Activated CD4-positive, alpha-beta memory T cell treated with anti-CD3 and anti-CD28 coated beads, Interleukin-2, amount 10 ng/mL, durations not matched to agents 7 days and 5 days (primary cell): ENCODE data around the gene CD207. TPM values are rescaled to one million over a fixed set of nuclear protein-coding genes. Genes with fewer than 3 reads are reported as not detected.

Experiments
- CTCF ChIA-PET: fragments of 350-600 bp; sonication (Branson Sonifier 250); formaldehyde crosslinking; loops from one replicate; lab custom pipeline; 2021; ENCODE audit warnings: antibody characterized with exemption, inconsistent platforms; lab: Charles Lee
- POLR2A ChIA-PET: fragments of 350-600 bp; sonication (Branson Sonifier 250); formaldehyde crosslinking; loops from one replicate; lab custom pipeline; 2021; ENCODE audit warnings: antibody characterized with exemption; lab: Charles Lee
- DNase-seq: peaks from one replicate; pipeline ENCODE4 v3.0.0-alpha.2; 2020
- H3K27ac Mint-ChIP-seq: one replicate; pipeline ENCODE4 v1.8.0; 2021; ENCODE audit warnings: mild to moderate bottlenecking, mixed read lengths
- H3K27me3 Mint-ChIP-seq: one replicate; pipeline ENCODE4 v1.8.0; 2021; ENCODE audit warnings: mixed read lengths
- H3K36me3 Mint-ChIP-seq: one replicate; pipeline ENCODE4 v1.8.0; 2021; ENCODE audit warnings: low read depth, mixed read lengths
- H3K4me1 Mint-ChIP-seq: one replicate; pipeline ENCODE4 v1.8.0; 2021; ENCODE audit warnings: mixed read lengths
- H3K4me3 Mint-ChIP-seq: one replicate; pipeline ENCODE4 v1.8.0; 2021; ENCODE audit warnings: mild to moderate bottlenecking, mixed read lengths
- H3K9me3 Mint-ChIP-seq: one replicate; pipeline ENCODE4 v1.8.0; 2021; ENCODE audit warnings: mixed read lengths
- total RNA-seq, 2 experiments: library from RNA; stranded (reverse); gene quantifications; one replicate each; pipeline ENCODE4 v1.2.3, GENCODE V29; 2021

Gene CD207
- total RNA-seq, 2 experiments from 2014 or later: not detected

GRCh38 chr2:70826696-70827350 is 8.8 kb downstream of the CD207 start:
- H3K4me3 Mint-ChIP-seq: no peak overlapping the region
- H3K27ac Mint-ChIP-seq: no peak overlapping the region
- peaks cover 5% of the 10 kb centered on the region for H3K27me3 Mint-ChIP-seq
- H3K4me1 Mint-ChIP-seq: peaks cover 35% of the 10 kb centered on the region
- ChIA-PET POLR2A (no interaction called here), CTCF (interaction anchor here (1.3 kb wide), 1 partner anchor 10 kb away, joined by 4 read pairs; no protein-coding TSS in a partner anchor)
- no peaks in the 10 kb centered on the region for H3K36me3 Mint-ChIP-seq
- DNase-seq: no peak
- no peaks in the 10 kb centered on the region for H3K9me3 Mint-ChIP-seq

GRCh38 chr2:70823249-70823648 is 12.4 kb downstream of the CD207 start:
- H3K4me1 Mint-ChIP-seq: peaks cover 34% of the 10 kb centered on the region
- ChIA-PET POLR2A (no interaction called here), CTCF (no interaction called here)
- no peak for DNase-seq
- H3K27ac Mint-ChIP-seq: no peak overlapping the region
- peaks cover 4% of the 10 kb centered on the region for H3K27me3 Mint-ChIP-seq
- H3K9me3 Mint-ChIP-seq: no peaks in the 10 kb centered on the region
- no peaks in the 10 kb centered on the region for H3K36me3 Mint-ChIP-seq
- H3K4me3 Mint-ChIP-seq: no peak overlapping the region

- no peaks in the 10 kb centered on the region for H3K9me3 Mint-ChIP-seq
- H3K27me3 Mint-ChIP-seq: peaks cover 4% of the 10 kb centered on the region
- H3K4me3 Mint-ChIP-seq: no peak overlapping the region
- CTCF ChIA-PET: no interaction called here
- no peak overlapping the region for H3K27ac Mint-ChIP-seq
- DNase-seq: no peak
- POLR2A ChIA-PET: no interaction called here
- no peaks in the 10 kb centered on the region for H3K36me3 Mint-ChIP-seq
- peaks cover 37% of the 10 kb centered on the region for H3K4me1 Mint-ChIP-seq
Observed at GRCh38 chr2:70822843-70823242, 12.8 kb downstream of the CD207 start.

GRCh38 chr2:70820499-70820898 is 15.1 kb downstream of the CD207 start, which contains the start of gene CLEC4F:
Gene CLEC4F, minus strand, starts transcription at chr2:70820599. Its CDS starts 76 bp downstream, at chr2:70820523.
- ChIA-PET CTCF (no interaction called here), POLR2A (no interaction called here)
- no peak for DNase-seq
- Mint-ChIP-seq H3K36me3 (no peaks in the 10 kb centered on the region), H3K9me3 (no peaks in the 10 kb centered on the region), H3K27me3 (peaks cover 4% of the 10 kb centered on the region), H3K4me3 (no peak within 1 kb of the TSS), H3K27ac (no peak within 1 kb of the TSS), H3K4me1 (peaks cover 32% of the 10 kb centered on the region)

- H3K9me3 Mint-ChIP-seq: no peaks in the 10 kb centered on the region
- H3K4me3 Mint-ChIP-seq: no peak overlapping the region
- H3K4me1 Mint-ChIP-seq: peaks cover 16% of the 10 kb centered on the region
- CTCF ChIA-PET: interaction anchor here (1.0 to 1.3 kb wide), 2 partner anchors 9 to 24 kb away, joined by 3 to 4 read pairs; no protein-coding TSS in a partner anchor
- no peaks in the 10 kb centered on the region for H3K36me3 Mint-ChIP-seq
- POLR2A ChIA-PET: no interaction called here
- peaks cover 4% of the 10 kb centered on the region for H3K27me3 Mint-ChIP-seq
- DNase-seq: no peak
- H3K27ac Mint-ChIP-seq: no peak overlapping the region
Observed at GRCh38 chr2:70817284-70817954, 18.2 kb downstream of the CD207 start.

- Mint-ChIP-seq H3K36me3 (no peaks in the 10 kb centered on the region), H3K27ac (no peak overlapping the region), H3K27me3 (peaks cover 4% of the 10 kb centered on the region), H3K4me3 (no peak overlapping the region), H3K4me1 (peaks cover 15% of the 10 kb centered on the region), H3K9me3 (no peaks in the 10 kb centered on the region)
- CTCF ChIA-PET: interaction anchor here (1.0 to 1.3 kb wide), 2 partner anchors 10 to 25 kb away, joined by 3 to 4 read pairs; no protein-coding TSS in a partner anchor
- POLR2A ChIA-PET: no interaction called here
- DNase-seq: no peak
Observed at GRCh38 chr2:70816726-70817125, 18.9 kb downstream of the CD207 start.

GRCh38 chr2:70808983-70809958 is 26.3 kb downstream of the CD207 start:
- Mint-ChIP-seq H3K9me3 (no peaks in the 10 kb centered on the region), H3K4me1 (no peaks in the 10 kb centered on the region), H3K36me3 (no peaks in the 10 kb centered on the region), H3K27ac (no peak overlapping the region), H3K27me3 (peaks cover 9% of the 10 kb centered on the region), H3K4me3 (no peak overlapping the region)
- CTCF ChIA-PET: no interaction called here
- DNase-seq: no peak
- POLR2A ChIA-PET: no interaction called here

- ChIA-PET POLR2A (no interaction called here), CTCF (no interaction called here)
- H3K4me1 Mint-ChIP-seq: no peaks in the 10 kb centered on the region
- H3K9me3 Mint-ChIP-seq: no peaks in the 10 kb centered on the region
- H3K27ac Mint-ChIP-seq: no peak overlapping the region
- H3K36me3 Mint-ChIP-seq: no peaks in the 10 kb centered on the region
- H3K27me3 Mint-ChIP-seq: peaks cover 12% of the 10 kb centered on the region
- no peak for DNase-seq
- H3K4me3 Mint-ChIP-seq: no peak overlapping the region
Observed at GRCh38 chr2:70807828-70808118, 27.8 kb downstream of the CD207 start.

- H3K4me3 Mint-ChIP-seq: no peak overlapping the region
- no peaks in the 10 kb centered on the region for H3K4me1 Mint-ChIP-seq
- ChIA-PET POLR2A (no interaction called here), CTCF (no interaction called here)
- DNase-seq: no peak
- no peak overlapping the region for H3K27ac Mint-ChIP-seq
- H3K36me3 Mint-ChIP-seq: no peaks in the 10 kb centered on the region
- H3K27me3 Mint-ChIP-seq: peaks cover 12% of the 10 kb centered on the region
- no peaks in the 10 kb centered on the region for H3K9me3 Mint-ChIP-seq
Observed at GRCh38 chr2:70807102-70807827, 28.4 kb downstream of the CD207 start.

- Mint-ChIP-seq H3K9me3 (no peaks in the 10 kb centered on the region), H3K4me3 (no peak overlapping the region), H3K4me1 (no peaks in the 10 kb centered on the region), H3K27ac (no peak overlapping the region), H3K27me3 (peaks cover 12% of the 10 kb centered on the region), H3K36me3 (no peaks in the 10 kb centered on the region)
- ChIA-PET CTCF (interaction anchor here (1.0 kb wide), 1 partner anchor 150 kb away, joined by 3 read pairs; no protein-coding TSS in a partner anchor), POLR2A (no interaction called here)
- no peak for DNase-seq
Observed at GRCh38 chr2:70806620-70807019, 29.0 kb downstream of the CD207 start.

- Mint-ChIP-seq H3K36me3 (no peaks in the 10 kb centered on the region), H3K4me1 (no peaks in the 10 kb centered on the region), H3K4me3 (no peak overlapping the region), H3K27me3 (peaks cover 12% of the 10 kb centered on the region), H3K9me3 (no peaks in the 10 kb centered on the region), H3K27ac (no peak overlapping the region)
- POLR2A ChIA-PET: interaction anchor here (0.6 kb wide), 1 partner anchor 8 kb away, joined by 3 read pairs; no protein-coding TSS in a partner anchor
- no peak for DNase-seq
- CTCF ChIA-PET: interaction anchor here (1.0 kb wide), 1 partner anchor 149 kb away, joined by 3 read pairs; no protein-coding TSS in a partner anchor
Observed at GRCh38 chr2:70806013-70806412, 29.6 kb downstream of the CD207 start.

- no peak overlapping the region for H3K27ac Mint-ChIP-seq
- CTCF ChIA-PET: no interaction called here
- DNase-seq: no peak
- H3K4me1 Mint-ChIP-seq: no peaks in the 10 kb centered on the region
- H3K4me3 Mint-ChIP-seq: no peak overlapping the region
- no peaks in the 10 kb centered on the region for H3K36me3 Mint-ChIP-seq
- peaks cover 20% of the 10 kb centered on the region for H3K27me3 Mint-ChIP-seq
- H3K9me3 Mint-ChIP-seq: peaks cover 10% of the 10 kb centered on the region
- POLR2A ChIA-PET: no interaction called here
Observed at GRCh38 chr2:70801607-70802263, 33.9 kb downstream of the CD207 start.
